Stomach (tissue), 19 donors: ENCODE measurements around the gene GSDMA. TPM values are rescaled to one million over a fixed set of nuclear protein-coding genes. Genes with fewer than 3 reads are reported as not detected.

Experiments used
- DNase-seq, 2 donors: peaks; one replicate each; pipeline versions ENCODE4 v3.0.0 to v3.0.0-alpha.2; 2013 to 2019
- H3K27ac ChIP-seq, 5 donors: fragments of 200-600 bp in 4 of 5; sonication (generic) in 4 of 5; one replicate each; pipeline ENCODE4 v1.5.1; 2013 to 2019; ENCODE audit warnings: mild to moderate bottlenecking in 1 of 5, moderate library complexity in 1 of 5
- H3K27me3 ChIP-seq, 3 donors: fragments of 200-600 bp; sonication (generic); one replicate each; pipeline ENCODE4 v1.5.1; 2017 to 2019; ENCODE audit warnings: mixed run types in 1 of 3
- H3K36me3 ChIP-seq, 4 donors: fragments of 200-600 bp; sonication (generic); 1 replicate in 3 of 4; 2 replicates in 1 of 4; pipeline ENCODE4 v1.5.1; 2016 to 2019
- H3K4me1 ChIP-seq, 4 donors: fragments of 200-600 bp; sonication (generic); one replicate each; pipeline ENCODE4 v1.5.1; 2016 to 2019
- H3K4me3 ChIP-seq, 4 donors: fragments of 200-600 bp; sonication (generic) in 3 of 4; one replicate each; pipeline ENCODE4 v1.5.1; 2016 to 2019; ENCODE audit warnings: mild to moderate bottlenecking in 1 of 4
- H3K9me3 ChIP-seq, 4 donors: fragments of 200-600 bp; sonication (generic); one replicate each; pipeline ENCODE4 v1.5.1; 2016 to 2019
- CTCF ChIP-seq, 7 experiments: fragments of 450-650 bp in 4 of 7; fragments of 200-600 bp in 3 of 7; sonication (generic) in 3 of 7; IDR thresholded peaks; one replicate each; pipeline ENCODE4 v1.5.1; 2016 to 2019; ENCODE audit warnings: antibody characterized with exemption in 7 of 7, control low read depth in 2 of 7, mild to moderate bottlenecking in 1 of 7
- EP300 ChIP-seq: sonication (generic); formaldehyde crosslinking; IDR thresholded peaks from one replicate; pipeline ENCODE4 v1.6.1; 2017; ENCODE audit warnings: antibody characterized with exemption
- POLR2A ChIP-seq, 4 donors: fragments of 450-650 bp; IDR thresholded peaks; one replicate each; pipeline ENCODE4 v1.6.1; 2016; ENCODE audit warnings: antibody characterized with exemption in 4 of 4, control low read depth in 2 of 4, mild to moderate bottlenecking in 1 of 4, moderate library complexity in 1 of 4
- POLR2AphosphoS5 ChIP-seq, 3 donors: sonication (generic); formaldehyde crosslinking; IDR thresholded peaks; one replicate each; pipeline ENCODE4 v1.6.1; 2016; ENCODE audit warnings: antibody characterized with exemption in 3 of 3
- WGBS, 5 donors: extraction: QIAGEN DNeasy Blood & Tissue Kit in 3 of 5; methylation state at CpG; one replicate each; pipeline versions ENCODE4 v1.1.5 to v1.1.7; 2013 to 2018; 5-methylcytosine and 5-hydroxymethylcytosine counted together
- intact Hi-C: fragments of 100-400 bp; cut with DNase I; formaldehyde crosslinking; loops from one replicate; pipeline ENCODE4 v1.15.1; 2023; ENCODE audit warnings: low total_unique reads
- long read RNA-seq, 10 donors: transcript quantifications; one replicate each; lab custom pipeline, GENCODE V29; 2026
- polyA plus RNA-seq, 3 donors: library from polyadenylated mRNA; stranded (reverse); fragments of 200-250 nt; gene quantifications; one replicate each; pipeline ENCODE4 v1.2.3, GENCODE V29; 2013
- total RNA-seq, 5 donors: library from RNA; depleted of rRNA; stranded (reverse); fragments of >200 nt; gene quantifications; one replicate each; pipeline versions ENCODE4 v1.1.0 to v1.2.3, GENCODE V29; 2014 to 2016
- donor health status: healthy with polysubstance abuse.
- donor health status: Bipolar disorder and iron deficiency.
- donor health status: healthy.

GSDMA gene
- total RNA-seq (not detected), polyA plus RNA-seq (under 1 TPM in 2 of 3 donors, not detected in 1; 0.08 to 0.92 TPM)
- long read RNA-seq, donor 1, result 0 reads
- long read RNA-seq, donor 2, result 0 reads
- long read RNA-seq, donor 3, result 0 reads
- long read RNA-seq, donor 4, result 0 reads
- long read RNA-seq, donor 5, partial matches to known transcripts, result 0 of 11 reads
- long read RNA-seq, donor 5, other reads (novel, unspliced or antisense), result 11 of 11 reads
- long read RNA-seq, donor 6, result 0 reads
- long read RNA-seq, donor 7, result 0 reads
- long read RNA-seq, donor 8, result 0 reads
- long read RNA-seq, donor 9, result 0 reads
- long read RNA-seq, donor 10, result 0 reads

- no peak within 1 kb of the TSS for H3K27ac ChIP-seq
- peaks cover 0 to 17% (median 7%) of the 10 kb centered on the region in 4 donors for H3K4me1 ChIP-seq
- no peaks in the 10 kb centered on the region for H3K36me3 ChIP-seq
- intact Hi-C loops, result no loop called here
- H3K9me3 ChIP-seq, result no peaks in the 10 kb centered on the region
- no peak for DNase-seq
- TF ChIP-seq POLR2AphosphoS5 (IDR thresholded peaks at IDR 0.05), result no peak
- 46 to 57% (median 50%) methylated on average over 6 of the region's 6 CpGs for WGBS, 5 donors
- no peak within 1 kb of the TSS for H3K4me3 ChIP-seq
- H3K27me3 ChIP-seq, result peaks cover 0 to 18% (median 0%) of the 10 kb centered on the region in 3 donors
These were observed at the start of gene GSDMA for GRCh38 chr17:39962642-39963220. Gene GSDMA (plus strand): TSS chr17:39963004. CDS start chr17:39965688, 2,684 bp downstream.

GRCh38 chr17:39913989-39914388 lies 48.8 kb upstream of the GSDMA start:
- H3K9me3 ChIP-seq, result no peaks in the 10 kb centered on the region
- 89 to 94% (median 93%) methylated on average over 3 of the region's 3 CpGs for WGBS, 5 donors
- no peak overlapping the region for H3K27ac ChIP-seq
- DNase-seq, result no peak
- H3K27me3 ChIP-seq, result no peaks in the 10 kb centered on the region
- H3K36me3 ChIP-seq, result peaks cover 4 to 63% (median 52%) of the 10 kb centered on the region in 4 donors
- H3K4me3 ChIP-seq, result no peak overlapping the region
- intact Hi-C loops, result no loop called here
- TF ChIP-seq CTCF (IDR thresholded peaks at IDR 0.05) (no peak), EP300 (no peak), POLR2A (IDR thresholded peaks at IDR 0.05) (no peak), POLR2AphosphoS5 (IDR thresholded peaks at IDR 0.05) (no peak)
- H3K4me1 ChIP-seq, result peaks cover 0 to 3% (median 0%) of the 10 kb centered on the region in 4 donors

- TF ChIP-seq CTCF (IDR thresholded peaks at IDR 0.05), result no peak
- no peak for TF ChIP-seq POLR2A (IDR thresholded peaks at IDR 0.05)
- TF ChIP-seq EP300, result no peak
- no peak for TF ChIP-seq POLR2AphosphoS5 (IDR thresholded peaks at IDR 0.05)
- Histone ChIP-seq H3K4me3 (no peak overlapping the region), H3K36me3 (peaks cover 0 to 61% (median 51%) of the 10 kb centered on the region in 4 donors), H3K9me3 (no peaks in the 10 kb centered on the region), H3K27me3 (no peaks in the 10 kb centered on the region), H3K27ac (no peak overlapping the region), H3K4me1 (peaks cover 0 to 3% (median 0%) of the 10 kb centered on the region in 4 donors)
- DNase-seq, result no peak
- 65 to 92% (median 87%) methylated on average over 4 of the region's 4 CpGs for WGBS, 5 donors
- intact Hi-C loops, result no loop called here
These were observed 47.2 kb upstream of the GSDMA start for GRCh38 chr17:39915559-39915958.

- H3K36me3 ChIP-seq, result peaks cover 11 to 61% (median 52%) of the 10 kb centered on the region in 4 donors
These were observed 45.9 kb upstream of the GSDMA start for GRCh38 chr17:39916918-39917317.

More at GRCh38 chr17:39916918-39917317, 45.9 kb upstream of the GSDMA start:
- Histone ChIP-seq H3K27ac (peak overlapping the region in 3 of 5 donors; percentile 28 to 76 (median 42)), H3K9me3 (no peaks in the 10 kb centered on the region), H3K4me3 (peak overlapping the region in 1 of 4 donors; percentile 40), H3K4me1 (peaks cover 0 to 12% (median 0%) of the 10 kb centered on the region in 4 donors), H3K27me3 (no peaks in the 10 kb centered on the region)
- TF ChIP-seq EP300 (no peak), POLR2AphosphoS5 (IDR thresholded peaks at IDR 0.05) (no peak), POLR2A (IDR thresholded peaks at IDR 0.05) (no peak), CTCF (IDR thresholded peaks at IDR 0.05) (no peak)
- DNase-seq, result no peak
- intact Hi-C loops, result no loop called here
- 77 to 91% (median 87%) methylated on average over 7 of the region's 7 CpGs for WGBS, 5 donors
